ENCODE measurements around the gene DPAGT1. TPM values are rescaled to one million over a fixed set of nuclear protein-coding genes. Genes with fewer than 3 reads are reported as not detected.
A peak's percentile ranks its signal among the peaks of the same experiment; 100 is the strongest.

The DPAGT1 gene
- total RNA-seq, 2 donors from 2014 or later: 26.7 to 62.6 TPM

- DNase-seq: no peak
- no peak overlapping the region for H3K4me3 ChIP-seq
- no peaks in the 10 kb centered on the region for H3K27me3 ChIP-seq
- peaks cover 37% of the 10 kb centered on the region for H3K4me1 ChIP-seq
- TF ChIP-seq CTCF (IDR thresholded peaks at IDR 0.05): no peak
- TF ChIP-seq POLR2A (IDR thresholded peaks at IDR 0.05): no peak
- H3K9me3 ChIP-seq: no peaks in the 10 kb centered on the region
- no peak for ATAC-seq
- H3K27ac ChIP-seq: no peak overlapping the region
- 83 to 100% methylated on average over 1 of the region's 1 CpG for WGBS, 2 donors
- intact Hi-C loops (cut with DNase I): no loop called here
- no peaks in the 10 kb centered on the region for H3K36me3 ChIP-seq (replicated peaks in 1 of 2; ENCODE audit: insufficient read depth in 1 of 2, low read depth in 2 of 2)
These were observed 12.3 kb downstream of the DPAGT1 start for GRCh38 chr11:119089319-119089718.

GRCh38 chr11:119088406-119088805, 13.2 kb downstream of the DPAGT1 start:
- WGBS, 2 donors: 90 to 91% methylated on average over 9 of the region's 9 CpGs
- Histone ChIP-seq H3K27ac (no peak overlapping the region), H3K36me3 (replicated peaks in 1 of 2; ENCODE audit: insufficient read depth in 1 of 2, low read depth in 2 of 2) (no peaks in the 10 kb centered on the region), H3K4me1 (peaks cover 32% of the 10 kb centered on the region), H3K4me3 (no peak overlapping the region), H3K9me3 (no peaks in the 10 kb centered on the region), H3K27me3 (no peaks in the 10 kb centered on the region)
- DNase-seq: no peak
- intact Hi-C loops (cut with DNase I): no loop called here
- no peak for TF ChIP-seq CTCF (IDR thresholded peaks at IDR 0.05)
- TF ChIP-seq POLR2A (IDR thresholded peaks at IDR 0.05): no peak
- no peak for ATAC-seq

GRCh38 chr11:119087747-119088241, 13.9 kb downstream of the DPAGT1 start:
- Histone ChIP-seq H3K4me3 (no peak overlapping the region), H3K27ac (no peak overlapping the region), H3K4me1 (peaks cover 25% of the 10 kb centered on the region), H3K9me3 (no peaks in the 10 kb centered on the region), H3K36me3 (replicated peaks in 1 of 2; ENCODE audit: insufficient read depth in 1 of 2, low read depth in 2 of 2) (no peaks in the 10 kb centered on the region), H3K27me3 (no peaks in the 10 kb centered on the region)
- DNase-seq: no peak
- ATAC-seq: no peak
- WGBS, 2 donors: 82 to 100% methylated on average over 1 to 2 of the region's 2 CpGs
- TF ChIP-seq CTCF (IDR thresholded peaks at IDR 0.05): no peak
- no peak for TF ChIP-seq POLR2A (IDR thresholded peaks at IDR 0.05)
- intact Hi-C loops (cut with DNase I): no loop called here

- H3K36me3 ChIP-seq (replicated peaks in 1 of 2; ENCODE audit: insufficient read depth in 1 of 2, low read depth in 2 of 2): peaks cover 0 to 3% of the 10 kb centered on the region in 2 donors
- H3K27ac ChIP-seq: no peak overlapping the region
- no peaks in the 10 kb centered on the region for H3K9me3 ChIP-seq
- H3K4me3 ChIP-seq: no peak overlapping the region
- H3K27me3 ChIP-seq: no peaks in the 10 kb centered on the region
- TF ChIP-seq POLR2A (IDR thresholded peaks at IDR 0.05) (no peak), CTCF (IDR thresholded peaks at IDR 0.05) (no peak)
- DNase-seq (no peak), ATAC-seq (no peak)
- peaks cover 22% of the 10 kb centered on the region for H3K4me1 ChIP-seq
- WGBS, 2 donors: 77 to 86% methylated on average over 6 of the region's 6 CpGs
- intact Hi-C loops (cut with DNase I): no loop called here
These were observed 14.5 kb downstream of the DPAGT1 start for GRCh38 chr11:119087123-119087522.

GRCh38 chr11:119085437-119085847, 16.2 kb downstream of the DPAGT1 start:
- WGBS, 2 donors: 1 to 3% methylated on average over 6 to 13 of the region's 13 CpGs
- Histone ChIP-seq H3K4me3 (peak overlapping the region in 1 of 2 donors; percentile 8), H3K27ac (peak overlapping the region; percentile 46 to 95 (median 94)), H3K36me3 (replicated peaks in 1 of 2; ENCODE audit: insufficient read depth in 1 of 2, low read depth in 2 of 2) (peaks cover 0 to 15% of the 10 kb centered on the region in 2 donors), H3K4me1 (peaks cover 22% of the 10 kb centered on the region), H3K9me3 (no peaks in the 10 kb centered on the region), H3K27me3 (no peaks in the 10 kb centered on the region)
- TF ChIP-seq POLR2A (IDR thresholded peaks at IDR 0.05): no peak
- TF ChIP-seq CTCF (IDR thresholded peaks at IDR 0.05): no peak
- ATAC-seq (no peak), DNase-seq (no peak)
- intact Hi-C loops (cut with DNase I): no loop called here
